Activated T-cell treated with anti-CD3 and anti-CD28 coated beads, Interleukin-2, amount 50 U/mL, for 4 hours (primary cell): ENCODE measurements around the gene MTRF1L. TPM values are rescaled to one million over a fixed set of nuclear protein-coding genes. Genes with fewer than 3 reads are reported as not detected.

Experiments used
- ATAC-seq, 2 donors: fragments of 200-7000 bp; cut with Tn5 transposase; one replicate each; pipeline ENCODE4 v1.10.0; 2021
- DNase-seq: peaks from one replicate; pipeline ENCODE4 v3.0.0-alpha.2; 2020
- H3K27me3 Mint-ChIP-seq: one replicate; pipeline ENCODE4 v1.8.0; 2021; ENCODE audit warnings: low read depth, mixed read lengths
- H3K36me3 Mint-ChIP-seq: one replicate; pipeline ENCODE4 v1.8.0; 2022; ENCODE audit warnings: mixed read lengths; ENCODE audit not compliant: insufficient read depth
- H3K4me1 Mint-ChIP-seq: one replicate; pipeline ENCODE4 v1.8.0; 2021; ENCODE audit warnings: low read depth, mixed read lengths
- H3K4me3 Mint-ChIP-seq: one replicate; pipeline ENCODE4 v1.8.0; 2021; ENCODE audit warnings: mild to moderate bottlenecking, moderate library complexity, mixed read lengths
- H3K9me3 Mint-ChIP-seq: one replicate; pipeline ENCODE4 v1.8.0; 2021; ENCODE audit warnings: mixed read lengths
- total RNA-seq, 3 donors: library from RNA; stranded (reverse); gene quantifications; one replicate each; pipeline ENCODE4 v1.2.1, GENCODE V29; 2021

The MTRF1L gene
- 10 to 100 TPM; 20.3 to 23.7 (median 21.6) TPM for total RNA-seq

GRCh38 chr6:153002613-153003365, at the start of gene MTRF1L:
MTRF1L (minus strand) TSS chr6:153002709; CDS start chr6:153002685, 24 bp downstream.
- peaks cover 13% of the 10 kb centered on the region for H3K36me3 Mint-ChIP-seq
- H3K27me3 Mint-ChIP-seq, result no peaks in the 10 kb centered on the region
- peak within 1 kb of the TSS; percentile 98 for H3K4me3 Mint-ChIP-seq
- DNase-seq (peak; percentile 79), ATAC-seq (peak; percentile 92 to 94)
- no peaks in the 10 kb centered on the region for H3K9me3 Mint-ChIP-seq
- peaks cover 38% of the 10 kb centered on the region for H3K4me1 Mint-ChIP-seq

GRCh38 chr6:153051801-153052200, 49.3 kb upstream of the MTRF1L start:
- Mint-ChIP-seq H3K9me3 (no peaks in the 10 kb centered on the region), H3K4me1 (no peaks in the 10 kb centered on the region), H3K36me3 (no peaks in the 10 kb centered on the region), H3K27me3 (peaks cover 10% of the 10 kb centered on the region), H3K4me3 (no peak overlapping the region)
- ATAC-seq, result no peak
- DNase-seq, result no peak

DNA sequence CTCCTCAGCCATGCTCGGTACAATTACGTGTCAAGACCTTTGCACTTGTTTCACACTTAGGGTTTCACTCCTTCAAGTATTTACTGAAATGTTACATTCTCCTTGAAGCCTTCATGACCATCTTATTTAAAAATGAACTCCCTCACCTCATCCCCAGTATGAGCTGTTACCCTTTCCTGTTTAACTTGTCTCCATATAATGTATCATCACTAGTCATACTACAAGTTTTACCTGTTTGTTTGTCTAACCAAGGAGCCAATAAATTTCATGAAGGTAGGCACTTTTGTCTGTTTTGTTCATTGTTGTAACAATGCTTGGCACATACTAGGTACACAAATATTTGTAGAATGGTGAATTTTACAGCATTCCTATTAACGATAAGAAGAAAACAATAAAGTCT, 46.1 kb upstream of the MTRF1L start:
- no peak for DNase-seq
- Mint-ChIP-seq H3K4me3 (no peak overlapping the region), H3K27me3 (peaks cover 3% of the 10 kb centered on the region), H3K36me3 (no peaks in the 10 kb centered on the region), H3K9me3 (no peaks in the 10 kb centered on the region), H3K4me1 (no peaks in the 10 kb centered on the region)
- no peak for ATAC-seq

DNA sequence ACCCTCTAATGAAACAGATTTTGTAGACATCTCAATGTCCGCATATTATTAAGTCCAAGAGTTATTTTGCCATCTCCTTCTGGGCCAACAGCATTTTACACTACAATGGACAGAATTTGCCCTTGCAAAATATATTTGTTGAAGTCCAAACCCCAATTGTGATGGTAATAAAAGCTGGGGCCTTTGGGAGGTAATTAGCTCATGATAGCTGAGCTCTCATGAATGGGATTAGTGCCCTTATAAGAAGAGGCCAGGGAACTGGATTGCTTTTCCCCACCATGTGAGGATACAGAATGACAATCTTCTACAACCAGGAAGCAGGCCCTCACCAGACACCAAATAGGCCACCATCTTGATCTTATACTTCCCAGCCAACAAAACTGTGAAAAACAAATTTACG, 44.9 kb upstream of the MTRF1L start:
- Mint-ChIP-seq H3K27me3 (peaks cover 3% of the 10 kb centered on the region), H3K9me3 (no peaks in the 10 kb centered on the region), H3K4me3 (no peak overlapping the region), H3K4me1 (no peaks in the 10 kb centered on the region), H3K36me3 (no peaks in the 10 kb centered on the region)
- ATAC-seq (no peak), DNase-seq (no peak)

- H3K4me1 Mint-ChIP-seq, result no peaks in the 10 kb centered on the region
- no peaks in the 10 kb centered on the region for H3K9me3 Mint-ChIP-seq
- H3K36me3 Mint-ChIP-seq, result no peaks in the 10 kb centered on the region
- ATAC-seq (no peak), DNase-seq (no peak)
- peaks cover 3% of the 10 kb centered on the region for H3K27me3 Mint-ChIP-seq
- no peak overlapping the region for H3K4me3 Mint-ChIP-seq
Measured at GRCh38 chr6:153045271-153045670, 42.8 kb upstream of the MTRF1L start.

DNA sequence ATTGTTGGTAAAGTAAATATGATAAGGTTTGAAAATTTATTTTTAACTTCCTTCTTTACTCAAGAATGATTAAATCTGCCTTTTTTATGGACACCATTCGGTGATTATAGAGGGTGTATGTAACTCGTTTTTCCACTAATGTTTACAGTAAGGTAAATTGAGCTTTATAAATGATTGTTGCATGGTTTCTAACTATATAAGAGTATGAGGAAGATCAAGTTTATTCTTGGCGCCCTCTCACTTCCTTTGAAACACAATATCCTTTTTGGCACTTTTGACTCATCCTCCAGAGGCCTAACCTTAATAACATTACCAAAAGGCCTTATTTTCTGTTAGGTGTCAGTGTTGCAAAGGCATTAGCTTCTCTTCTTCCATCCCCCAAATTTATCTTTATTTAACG, 41.8 kb upstream of the MTRF1L start:
- no peak for DNase-seq
- ATAC-seq, result no peak
- Mint-ChIP-seq H3K36me3 (no peaks in the 10 kb centered on the region), H3K27me3 (peaks cover 3% of the 10 kb centered on the region), H3K4me3 (no peak overlapping the region), H3K9me3 (no peaks in the 10 kb centered on the region), H3K4me1 (no peaks in the 10 kb centered on the region)

GRCh38 chr6:153043719-153044118, 41.2 kb upstream of the MTRF1L start:
- Mint-ChIP-seq H3K27me3 (peaks cover 3% of the 10 kb centered on the region), H3K4me1 (no peaks in the 10 kb centered on the region), H3K36me3 (no peaks in the 10 kb centered on the region), H3K9me3 (no peaks in the 10 kb centered on the region), H3K4me3 (no peak overlapping the region)
- ATAC-seq (no peak), DNase-seq (no peak)

DNA sequence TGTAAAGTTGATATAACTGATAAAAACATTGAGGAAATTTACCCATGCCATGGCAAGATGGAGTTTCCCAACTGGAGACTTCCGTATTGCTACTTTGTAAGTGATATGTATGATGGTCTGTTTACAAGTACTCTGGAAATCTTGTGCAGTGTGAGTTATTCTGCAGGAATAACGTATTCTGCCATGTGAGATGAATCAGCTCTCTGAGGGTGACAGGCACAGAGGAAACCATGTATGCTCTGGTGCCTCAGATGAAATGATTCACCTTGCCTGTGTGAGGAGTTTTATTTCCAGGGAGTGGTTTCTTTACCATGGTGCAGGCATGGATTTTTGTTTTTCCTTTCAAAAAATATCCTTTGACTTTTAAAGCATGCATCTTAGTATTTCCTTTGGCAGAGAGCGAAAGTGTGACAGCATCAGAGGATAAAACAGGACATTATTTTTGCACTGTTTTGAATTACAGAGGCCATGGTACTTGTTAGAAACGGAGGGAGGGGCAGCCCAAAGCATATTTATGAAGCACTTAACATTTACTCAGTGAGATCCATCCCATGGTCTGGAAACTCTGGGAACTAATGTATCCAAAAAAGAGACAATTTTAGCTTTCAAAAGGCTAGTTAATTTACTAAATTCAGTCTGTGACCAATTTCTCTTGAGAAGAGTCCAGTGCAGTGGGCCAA, 36.0 kb upstream of the MTRF1L start:
- H3K27me3 Mint-ChIP-seq, result peaks cover 2% of the 10 kb centered on the region
- no peak overlapping the region for H3K4me3 Mint-ChIP-seq
- H3K9me3 Mint-ChIP-seq, result no peaks in the 10 kb centered on the region
- DNase-seq (no peak), ATAC-seq (no peak)
- no peaks in the 10 kb centered on the region for H3K36me3 Mint-ChIP-seq
- no peaks in the 10 kb centered on the region for H3K4me1 Mint-ChIP-seq

- Mint-ChIP-seq H3K9me3 (no peaks in the 10 kb centered on the region), H3K4me3 (no peak overlapping the region), H3K27me3 (peaks cover 9% of the 10 kb centered on the region), H3K4me1 (no peaks in the 10 kb centered on the region), H3K36me3 (no peaks in the 10 kb centered on the region)
- no peak for ATAC-seq
- DNase-seq, result no peak
Measured at GRCh38 chr6:153034139-153034538, 31.6 kb upstream of the MTRF1L start.

DNA sequence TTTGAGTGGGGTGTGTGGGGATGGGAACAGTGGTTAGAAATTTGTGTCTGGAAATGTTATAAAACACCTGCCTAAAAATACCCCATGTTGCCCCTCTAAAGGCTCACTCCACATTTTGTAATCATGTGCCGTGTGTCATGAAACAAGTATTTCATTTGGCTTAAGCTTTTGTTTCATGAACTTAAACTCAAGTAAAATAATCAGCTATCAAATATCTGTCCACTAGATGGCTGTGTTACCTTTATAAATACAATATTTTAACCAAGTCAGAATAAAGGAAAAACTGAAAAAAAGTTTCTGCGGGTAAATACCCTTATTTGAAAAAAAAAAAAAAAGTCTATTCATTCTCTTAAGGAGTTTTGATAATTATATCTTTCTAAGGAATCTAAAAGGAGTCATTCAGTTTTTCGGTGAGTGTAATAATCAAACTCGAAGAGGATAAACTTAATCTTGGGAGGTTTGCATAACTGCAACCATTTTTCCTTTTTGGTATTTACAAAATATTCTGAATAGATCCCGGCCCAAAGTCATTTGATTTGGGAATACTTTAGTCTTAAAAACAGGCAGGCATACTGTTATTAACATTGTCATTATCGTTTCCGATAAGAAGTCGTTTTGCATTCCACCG, 29.9 kb upstream of the MTRF1L start:
- DNase-seq, result no peak
- H3K9me3 Mint-ChIP-seq, result no peaks in the 10 kb centered on the region
- no peak overlapping the region for H3K4me3 Mint-ChIP-seq
- peaks cover 9% of the 10 kb centered on the region for H3K27me3 Mint-ChIP-seq
- H3K36me3 Mint-ChIP-seq, result no peaks in the 10 kb centered on the region
- ATAC-seq, result no peak
- H3K4me1 Mint-ChIP-seq, result no peaks in the 10 kb centered on the region

- Mint-ChIP-seq H3K9me3 (no peaks in the 10 kb centered on the region), H3K36me3 (no peaks in the 10 kb centered on the region), H3K4me3 (no peak overlapping the region), H3K27me3 (peaks cover 12% of the 10 kb centered on the region), H3K4me1 (no peaks in the 10 kb centered on the region)
- DNase-seq (no peak), ATAC-seq (no peak)
Measured at GRCh38 chr6:153031335-153031955, 28.9 kb upstream of the MTRF1L start.

- no peaks in the 10 kb centered on the region for H3K36me3 Mint-ChIP-seq
- DNase-seq (no peak), ATAC-seq (no peak)
- no peaks in the 10 kb centered on the region for H3K9me3 Mint-ChIP-seq
- H3K27me3 Mint-ChIP-seq, result peaks cover 14% of the 10 kb centered on the region
- H3K4me1 Mint-ChIP-seq, result no peaks in the 10 kb centered on the region
- no peak overlapping the region for H3K4me3 Mint-ChIP-seq
Measured at GRCh38 chr6:153028963-153029362, 26.5 kb upstream of the MTRF1L start.

- no peaks in the 10 kb centered on the region for H3K9me3 Mint-ChIP-seq
- peaks cover 14% of the 10 kb centered on the region for H3K27me3 Mint-ChIP-seq
- H3K36me3 Mint-ChIP-seq, result no peaks in the 10 kb centered on the region
- no peaks in the 10 kb centered on the region for H3K4me1 Mint-ChIP-seq
- H3K4me3 Mint-ChIP-seq, result no peak overlapping the region
- no peak for ATAC-seq
- no peak for DNase-seq
Measured at GRCh38 chr6:153028286-153028685, 25.8 kb upstream of the MTRF1L start.

DNA sequence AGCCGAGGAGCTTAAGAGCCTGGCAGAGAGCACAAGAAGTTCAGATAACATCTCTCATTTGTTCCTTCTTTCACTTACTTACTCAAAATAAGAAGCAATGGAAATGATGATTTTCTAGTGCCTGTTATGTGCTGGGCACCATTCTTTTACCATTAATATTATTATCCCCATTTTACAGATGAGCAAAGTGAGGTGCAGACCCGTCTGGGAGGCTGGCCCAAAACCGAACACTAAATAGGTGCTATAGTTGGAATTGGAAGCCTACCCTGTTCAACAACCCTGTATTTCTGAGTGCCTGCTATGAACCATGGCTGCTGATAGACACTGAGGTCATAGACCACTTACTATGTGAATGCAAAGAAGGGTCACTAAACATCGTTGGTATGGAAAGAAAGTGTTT, 25.0 kb upstream of the MTRF1L start:
- Mint-ChIP-seq H3K4me3 (no peak overlapping the region), H3K27me3 (peaks cover 16% of the 10 kb centered on the region), H3K9me3 (no peaks in the 10 kb centered on the region), H3K4me1 (no peaks in the 10 kb centered on the region), H3K36me3 (no peaks in the 10 kb centered on the region)
- DNase-seq (no peak), ATAC-seq (no peak)
